ENCODE results near the gene CCDC127. TPM values are rescaled to one million over a fixed set of nuclear protein-coding genes. Genes with fewer than 3 reads are reported as not detected.
"Not testable (repeated sequence)": the region's sequence is repeated elsewhere in the genome, so short reads cannot be mapped to it uniquely, and the experiment has no call there.

Gene CCDC127
- polyA plus RNA-seq, 3 donors: 0.68 to 1.5 (median 0.85) TPM

GRCh38 chr5:264338-264737 is 46.4 kb upstream of the CCDC127 start:
- Mint-ChIP-seq H3K27me3 (ENCODE audit: low read depth in 3 of 3) (peaks cover 0 to 3% (median 2%) of the 10 kb centered on the region in 3 donors), H3K4me3 (no peak overlapping the region), H3K27ac (peak overlapping the region in 1 of 7 donors; percentile 53), H3K4me1 (no peaks in the 10 kb centered on the region), H3K9me3 (peaks cover 2 to 6% (median 4%) of the 10 kb centered on the region in 7 donors), H3K36me3 (peaks cover 27 to 41% of the 10 kb centered on the region in 2 donors)
- Histone ChIP-seq H3K27me3 (ENCODE audit: control insufficient read depth in 2 of 2, insufficient read depth in 2 of 2, low read length in 2 of 2) (no peaks in the 10 kb centered on the region), H3K9ac (ENCODE audit: insufficient read depth, low read length, poor library complexity, severe bottlenecking) (no peak overlapping the region), H3K9me3 (replicated peaks in 1 of 2; ENCODE audit: control insufficient read depth in 1 of 2, insufficient read depth in 1 of 2, low read length in 2 of 2) (peaks cover 0 to 3% of the 10 kb centered on the region in 2 donors), H3K4me3 (replicated peaks in 1 of 3; ENCODE audit: low read depth in 2 of 3, low read length in 3 of 3) (no peak overlapping the region), H2AFZ (ENCODE audit: insufficient read depth, low read depth, low read length, poor library complexity, severe bottlenecking) (no peak overlapping the region), H4K20me1 (ENCODE audit: insufficient read depth, low read length) (no peaks in the 10 kb centered on the region), H3K4me1 (ENCODE audit: control insufficient read depth in 1 of 2, insufficient read depth in 2 of 2, low read length in 2 of 2) (no peaks in the 10 kb centered on the region), H3K36me3 (replicated peaks in 1 of 2; ENCODE audit: control insufficient read depth in 1 of 2, insufficient read depth in 2 of 2, low read length in 2 of 2) (peaks cover 16 to 23% of the 10 kb centered on the region in 2 donors), H3K27ac (ENCODE audit: low read depth in 1 of 2, low read length in 2 of 2) (no peak overlapping the region), H3K4me2 (replicated peaks; ENCODE audit: extremely low read depth, low read length, poor library complexity, severe bottlenecking) (no peak overlapping the region), H3K79me2 (ENCODE audit: insufficient read depth, low read length) (no peaks in the 10 kb centered on the region)
- intact Hi-C loops (cut with micrococcal nuclease): loop anchor here in 1 of 2 donors (10.0 kb wide), 1 partner anchor 350 kb away; the partner anchor contains the start of gene CEP72
- WGBS (ENCODE audit: insufficient coverage): 56% methylated on average over 5 of the region's 10 CpGs
- DNase-seq: no peak
- no peak for TF ChIP-seq CTCF (IDR thresholded peaks at IDR 0.05)

- not testable (repeated sequence) for H3K4me1 ChIP-seq (ENCODE audit: control insufficient read depth in 1 of 2, insufficient read depth in 2 of 2, low read length in 2 of 2); H3K4me3 Mint-ChIP-seq; DNase-seq; H3K27ac ChIP-seq (ENCODE audit: low read depth in 1 of 2, low read length in 2 of 2); H3K4me2 ChIP-seq (replicated peaks; ENCODE audit: extremely low read depth, low read length, poor library complexity, severe bottlenecking); H3K27me3 ChIP-seq (ENCODE audit: control insufficient read depth in 2 of 2, insufficient read depth in 2 of 2, low read length in 2 of 2); H3K27me3 Mint-ChIP-seq (ENCODE audit: low read depth in 3 of 3); H3K27ac Mint-ChIP-seq; H3K4me1 Mint-ChIP-seq; H3K9me3 Mint-ChIP-seq; H4K20me1 ChIP-seq (ENCODE audit: insufficient read depth, low read length); H3K4me3 ChIP-seq (replicated peaks in 1 of 3; ENCODE audit: low read depth in 2 of 3, low read length in 3 of 3); H3K9ac ChIP-seq (ENCODE audit: insufficient read depth, low read length, poor library complexity, severe bottlenecking); H3K79me2 ChIP-seq (ENCODE audit: insufficient read depth, low read length); H2AFZ ChIP-seq (ENCODE audit: insufficient read depth, low read depth, low read length, poor library complexity, severe bottlenecking); H3K9me3 ChIP-seq (replicated peaks in 1 of 2; ENCODE audit: control insufficient read depth in 1 of 2, insufficient read depth in 1 of 2, low read length in 2 of 2)
- H3K36me3 Mint-ChIP-seq: peaks cover 30 to 43% of the 10 kb centered on the region in 2 donors
- 67% methylated on average over 5 of the region's 9 CpGs for WGBS (ENCODE audit: insufficient coverage)
- intact Hi-C loops (cut with micrococcal nuclease): loop anchor here in 1 of 2 donors (10.0 kb wide), 1 partner anchor 351 kb away; the partner anchor contains the start of gene CEP72
- peaks cover 17 to 25% of the 10 kb centered on the region in 2 donors for H3K36me3 ChIP-seq (replicated peaks in 1 of 2; ENCODE audit: control insufficient read depth in 1 of 2, insufficient read depth in 2 of 2, low read length in 2 of 2)
Observed at GRCh38 chr5:263275-263974, 45.5 kb upstream of the CCDC127 start.

Measured in CD14-positive monocyte (primary cell).